NCI-H524 (cell line): ENCODE measurements around the gene SAMD4A.

Source experiments
- DNase-seq, 2 experiments: peaks; one replicate each; lab custom pipeline; 2025; lab: John Stamatoyannopoulos, UW

SAMD4A gene

GRCh38 chr14:54805445-54806322 lies 238.8 kb downstream of the SAMD4A start:
- DNase-seq, result peak; percentile 76 to 86

- no peak for DNase-seq
Observed at GRCh38 chr14:54806616-54807015, 239.7 kb downstream of the SAMD4A start.

GRCh38 chr14:54807428-54807827 lies 240.5 kb downstream of the SAMD4A start:
- no peak for DNase-seq

GRCh38 chr14:54807881-54808280 lies 241.0 kb downstream of the SAMD4A start:
- no peak for DNase-seq

GRCh38 chr14:54808326-54809161 lies 241.6 kb downstream of the SAMD4A start:
- no peak for DNase-seq

GRCh38 chr14:54809767-54810166 lies 242.8 kb downstream of the SAMD4A start:
- no peak for DNase-seq

- DNase-seq, result no peak
Observed at GRCh38 chr14:54812617-54813016, 245.7 kb downstream of the SAMD4A start.

GRCh38 chr14:54813081-54813480 lies 246.2 kb downstream of the SAMD4A start:
- DNase-seq, result no peak

GRCh38 chr14:54814076-54814475 lies 247.1 kb downstream of the SAMD4A start:
- DNase-seq, result peak in 1 of 2 experiments; percentile 17

GRCh38 chr14:54815016-54815415 lies 248.1 kb downstream of the SAMD4A start:
- DNase-seq, result no peak

GRCh38 chr14:54815515-54815914 lies 248.6 kb downstream of the SAMD4A start:
- peak in 1 of 2 experiments; percentile 65 for DNase-seq

GRCh38 chr14:54816450-54816849 lies 249.5 kb downstream of the SAMD4A start:
- no peak for DNase-seq

- DNase-seq, result no peak
Observed at GRCh38 chr14:54817506-54817905, 250.6 kb downstream of the SAMD4A start.

- DNase-seq, result no peak
Observed at GRCh38 chr14:54818201-54819133, 251.5 kb downstream of the SAMD4A start.

- DNase-seq, result no peak
Observed at GRCh38 chr14:54822685-54823084, 255.8 kb downstream of the SAMD4A start.

- no peak for DNase-seq
Observed at GRCh38 chr14:54823757-54824549, 257.0 kb downstream of the SAMD4A start.

- peak in 1 of 2 experiments; percentile 25 for DNase-seq
Observed at GRCh38 chr14:54828037-54828436, 261.1 kb downstream of the SAMD4A start.

- DNase-seq, result no peak
Observed at GRCh38 chr14:54829486-54830224, 262.7 kb downstream of the SAMD4A start.

GRCh38 chr14:54830650-54831049 lies 263.7 kb downstream of the SAMD4A start:
- DNase-seq, result no peak

GRCh38 chr14:54834081-54834480 lies 267.2 kb downstream of the SAMD4A start:
- no peak for DNase-seq
